Measurements from ENCODE around the gene SPECC1L. TPM values are rescaled to one million over a fixed set of nuclear protein-coding genes. Genes with fewer than 3 reads are reported as not detected.
A peak's percentile ranks its signal among the peaks of the same experiment; 100 is the strongest.

Gene SPECC1L
- total and polyA plus RNA-seq, 2 of the 8 experiments (the other 6 are each of a cell fraction or from before 2014, with no cell fraction given), result 15.7 to 61.6 TPM

- Histone ChIP-seq H3K4me1 (replicated peaks in 1 of 4; ENCODE audit: control insufficient read depth in 3 of 4, insufficient read depth in 4 of 4, low read length in 3 of 4) (peaks cover 0 to 32% (median 15%) of the 10 kb centered on the region in 4 experiments; a peak in 6 of 7 replicates), H4K5ac (ENCODE audit: insufficient read length, low read depth, low read length) (no peak overlapping the region), H2BK120ac (replicated peaks; ENCODE audit: low read depth, low read length) (no peak overlapping the region), H3K14ac (ENCODE audit: insufficient read length) (no peak overlapping the region), H2AK5ac (ENCODE audit: low read depth, low read length) (no peak overlapping the region; the same call in 1 of the 2 replicates), H3K23ac (ENCODE audit: insufficient read length) (no peak overlapping the region), H3K9me3 (ENCODE audit: insufficient read depth in 2 of 2, low read depth in 1 of 2, low read length in 1 of 2) (no peaks in the 10 kb centered on the region), H4K8ac (ENCODE audit: extremely low read depth, insufficient read depth, low read length) (no peak overlapping the region), H4K91ac (replicated peaks; ENCODE audit: insufficient read length, low read length) (peak overlapping the region; percentile 44), H3K79me1 (ENCODE audit: low read depth, low read length) (no peaks in the 10 kb centered on the region), H3K4me2 (ENCODE audit: insufficient read depth in 1 of 2, low read depth in 2 of 2, low read length in 2 of 2) (no peak overlapping the region), H3K4me3 (ENCODE audit: extremely low read depth in 1 of 4, insufficient read depth in 2 of 4, low read depth in 3 of 4, low read length in 4 of 4) (no peak overlapping the region), H3K18ac (ENCODE audit: extremely low read depth, low read length) (peak overlapping the region; percentile 62; the same call in 1 of the 2 replicates), H3K36me3 (ENCODE audit: control insufficient read depth in 2 of 4, insufficient read depth in 4 of 4, low read length in 3 of 4) (peaks cover 6 to 12% (median 8%) of the 10 kb centered on the region in 4 experiments; a peak in 7 of 8 replicates), H3K79me2 (ENCODE audit: control insufficient read depth in 1 of 2, insufficient read depth in 2 of 2, low read length in 2 of 2) (no peaks in the 10 kb centered on the region), H3K4ac (replicated peaks; ENCODE audit: insufficient read length, low read depth, low read length) (no peak overlapping the region), H2BK20ac (ENCODE audit: low read length) (peak overlapping the region; percentile 13; the same call in 1 of the 2 replicates), H3K27me3 (replicated peaks in 1 of 4; ENCODE audit: control insufficient read depth in 3 of 4, extremely low read depth in 1 of 4, insufficient read depth in 3 of 4, low read length in 3 of 4) (peaks cover 0 to 6% (median 3%) of the 10 kb centered on the region in 4 experiments; a peak in 5 of 7 replicates), H2BK15ac (ENCODE audit: low read length) (peak overlapping the region; percentile 81), H4K20me1 (replicated peaks in 1 of 2; ENCODE audit: control insufficient read depth in 1 of 2, insufficient read depth in 2 of 2, low read length in 2 of 2) (no peaks in the 10 kb centered on the region), H2AFZ (ENCODE audit: low read length) (no peak overlapping the region), H2BK12ac (ENCODE audit: low read depth, low read length) (no peak overlapping the region), H3K56ac (replicated peaks; ENCODE audit: insufficient read length, low read depth, low read length) (no peak overlapping the region), H2BK5ac (ENCODE audit: low read depth, low read length) (no peak overlapping the region; the same call in 1 of the 2 replicates), H3K9ac (replicated peaks in 1 of 4; ENCODE audit: extremely low read depth in 1 of 4, low read depth in 3 of 4, low read length in 3 of 4) (no peak overlapping the region), H3K23me2 (ENCODE audit: low read depth, low read length) (peaks cover 5% of the 10 kb centered on the region; the same call in 1 of the 2 replicates), H3K27ac (ENCODE audit: low read depth, low read length) (no peak overlapping the region)
- ChIA-PET CTCF (ENCODE audit: partially characterized antibody) (interaction anchor here (1.6 to 10.6 kb wide), 7 partner anchors 15 to 205 kb away, joined by 3 to 201 read pairs (median 68); partner anchors contain the start of gene UPB1), POLR2A (ENCODE audit: partially characterized antibody) (interaction anchor here (0.6 kb wide), 1 partner anchor 584 kb away, joined by 3 read pairs; no protein-coding TSS in a partner anchor)
- DNase-seq (ENCODE audit: low read depth in 1 of 2, low spot score in 2 of 2) (no peak), FAIRE-seq (no peak)
- WGBS, 2 experiments (ENCODE audit: extremely low coverage in 1 of 2, insufficient coverage in 1 of 2, insufficient read length in 1 of 2, insufficient replicate concordance in 2 of 2, low coverage in 1 of 2, low lambda C conversion rate in 2 of 2, missing lambda C conversion rate in 1 of 2), result 92% methylated on average over 4 of the region's 7 CpGs; no CpG with 5 or more reads in 1 of the 2 experiments
- no peak for TF ChIP-seq SRF (IDR thresholded peaks at IDR 0.05; ENCODE audit: low read depth, low read length)
These were observed 148.8 kb downstream of the SPECC1L start for GRCh38 chr22:24419475-24419850.
